AG09309 (cell line): ENCODE results near the gene NOP14.

ENCODE experiments used
- DNase-seq: peaks from one replicate; pipeline ENCODE4 v3.0.0-alpha.2; 2010; ENCODE audit warnings: low read depth
- H3K4me3 ChIP-seq: 2 replicates; pipeline ENCODE4 v1.5.1; 2011; ENCODE audit warnings: mild to moderate bottlenecking, low read depth, low read length, moderate library complexity; ENCODE audit not compliant: control insufficient read depth
- TF ChIP-seq, protein P1 (sequence below): IDR thresholded peaks from 2 replicates; pipeline ENCODE4 v1.5.1; 2011; ENCODE audit warnings: mild to moderate bottlenecking, low read depth, low read length, inconsistent platforms; ENCODE audit not compliant: insufficient read depth, control insufficient read depth; ENCODE audit errors: missing control alignments

Gene NOP14

DNA sequence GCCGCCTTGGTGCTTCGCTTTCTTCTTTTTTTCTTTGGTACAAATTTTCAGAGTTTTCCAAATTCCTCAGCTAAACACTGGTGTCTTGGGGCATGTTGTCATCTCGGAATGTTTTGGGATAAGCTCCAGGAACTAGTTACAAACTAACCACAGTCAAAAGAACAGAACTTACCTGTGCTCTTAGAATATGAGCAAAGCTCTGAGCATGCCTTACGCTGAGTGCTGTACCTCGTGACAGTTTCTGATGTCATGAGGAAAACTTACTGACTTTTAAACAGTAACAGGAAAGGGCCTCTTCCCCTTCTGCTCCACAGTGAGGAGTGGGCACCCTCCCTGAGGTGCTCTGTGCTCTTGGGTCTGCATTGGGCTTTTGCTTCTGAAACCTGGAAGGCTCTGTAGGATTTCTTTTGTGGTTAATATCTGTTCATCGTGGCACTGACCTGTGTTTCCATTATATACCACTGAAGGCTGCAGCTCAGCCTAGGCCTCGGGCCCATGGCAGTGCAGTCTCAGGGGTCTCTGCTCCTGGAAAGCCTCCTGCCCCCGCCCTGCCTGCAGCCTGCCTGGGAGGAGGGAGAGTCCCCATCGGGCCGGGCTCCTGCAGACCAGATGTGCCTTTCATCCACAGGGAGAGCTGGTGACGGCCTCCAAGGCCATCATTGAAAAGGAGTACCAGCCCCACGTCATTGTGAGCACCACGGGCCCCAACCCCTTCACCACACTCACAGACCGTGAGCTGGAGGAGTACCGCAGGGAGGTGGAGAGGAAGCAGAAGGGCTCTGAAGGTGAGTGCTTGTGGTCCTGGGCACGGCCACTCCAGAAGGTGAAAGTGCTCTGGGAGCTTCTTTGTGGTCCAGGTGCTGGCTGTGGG is 48.7 kb downstream of the NOP14 start:
- TF ChIP-seq, protein P1, sequence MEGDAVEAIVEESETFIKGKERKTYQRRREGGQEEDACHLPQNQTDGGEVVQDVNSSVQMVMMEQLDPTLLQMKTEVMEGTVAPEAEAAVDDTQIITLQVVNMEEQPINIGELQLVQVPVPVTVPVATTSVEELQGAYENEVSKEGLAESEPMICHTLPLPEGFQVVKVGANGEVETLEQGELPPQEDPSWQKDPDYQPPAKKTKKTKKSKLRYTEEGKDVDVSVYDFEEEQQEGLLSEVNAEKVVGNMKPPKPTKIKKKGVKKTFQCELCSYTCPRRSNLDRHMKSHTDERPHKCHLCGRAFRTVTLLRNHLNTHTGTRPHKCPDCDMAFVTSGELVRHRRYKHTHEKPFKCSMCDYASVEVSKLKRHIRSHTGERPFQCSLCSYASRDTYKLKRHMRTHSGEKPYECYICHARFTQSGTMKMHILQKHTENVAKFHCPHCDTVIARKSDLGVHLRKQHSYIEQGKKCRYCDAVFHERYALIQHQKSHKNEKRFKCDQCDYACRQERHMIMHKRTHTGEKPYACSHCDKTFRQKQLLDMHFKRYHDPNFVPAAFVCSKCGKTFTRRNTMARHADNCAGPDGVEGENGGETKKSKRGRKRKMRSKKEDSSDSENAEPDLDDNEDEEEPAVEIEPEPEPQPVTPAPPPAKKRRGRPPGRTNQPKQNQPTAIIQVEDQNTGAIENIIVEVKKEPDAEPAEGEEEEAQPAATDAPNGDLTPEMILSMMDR, result no peak
- no peak for DNase-seq
- no peak overlapping the region for H3K4me3 ChIP-seq

DNA sequence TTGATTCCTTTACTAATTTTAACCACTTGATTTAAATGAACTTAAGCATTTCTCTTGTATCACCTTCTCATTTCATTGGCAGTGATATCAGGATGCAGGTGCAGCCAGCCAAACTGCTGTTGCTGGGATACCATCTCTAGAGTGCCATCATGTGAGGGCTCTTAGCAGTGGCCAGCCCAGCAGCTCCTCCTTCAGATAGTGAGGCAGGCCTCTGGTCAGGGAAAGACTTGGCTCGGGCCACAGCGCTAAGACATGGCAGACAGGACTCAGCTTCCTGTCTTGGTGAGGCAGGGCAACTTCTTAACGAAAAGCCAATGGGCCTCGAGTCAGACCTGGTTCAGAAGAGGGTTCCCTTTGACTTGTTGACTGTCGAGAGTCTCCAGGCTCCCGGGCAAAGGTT is 50.0 kb downstream of the NOP14 start:
- DNase-seq, result no peak
- TF ChIP-seq, protein P1, result no peak
- no peak overlapping the region for H3K4me3 ChIP-seq

DNA sequence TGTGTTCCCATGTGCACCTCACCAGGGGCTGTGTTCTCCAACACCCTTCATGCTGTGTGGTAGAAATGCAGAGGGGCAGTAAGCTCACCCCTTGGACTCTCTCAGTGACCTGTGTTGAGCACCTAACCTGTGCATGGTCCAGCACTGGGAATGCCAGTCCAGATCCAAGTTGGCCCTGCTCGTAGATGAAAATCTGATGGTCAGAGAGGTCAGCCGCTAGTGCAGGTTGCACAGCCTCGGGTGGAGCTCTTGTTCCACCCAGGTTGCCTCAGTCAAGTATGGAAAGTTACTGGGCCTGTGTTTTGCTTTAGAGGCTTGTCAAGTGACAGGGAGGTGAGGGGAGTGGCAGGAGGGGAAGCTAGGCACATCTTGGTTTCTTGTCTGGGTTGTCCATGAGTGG is 51.3 kb downstream of the NOP14 start:
- no peak for DNase-seq
- TF ChIP-seq, protein P1, result no peak
- no peak overlapping the region for H3K4me3 ChIP-seq

DNA sequence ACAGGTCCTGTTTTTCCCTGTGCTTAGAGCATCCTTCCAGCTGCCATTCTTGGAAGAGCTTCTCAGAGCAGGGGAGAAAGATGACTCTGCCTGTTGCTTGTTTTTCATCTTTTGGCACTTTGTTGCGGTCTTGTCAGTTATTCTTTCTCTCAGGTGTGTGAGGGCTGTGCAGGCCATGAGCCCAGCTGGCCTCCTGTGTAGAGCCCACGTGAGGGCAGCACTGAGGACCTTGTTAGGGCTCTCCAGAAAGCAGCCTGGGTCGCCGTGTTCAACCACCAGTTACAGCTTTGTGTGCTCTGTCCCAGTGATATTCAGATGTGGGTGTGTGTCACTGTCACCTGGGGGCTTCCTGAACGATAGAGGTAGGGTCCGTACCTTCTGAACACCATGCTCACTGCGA is 52.8 kb downstream of the NOP14 start:
- no peak for DNase-seq
- TF ChIP-seq, protein P1, result no peak
- no peak overlapping the region for H3K4me3 ChIP-seq

DNA sequence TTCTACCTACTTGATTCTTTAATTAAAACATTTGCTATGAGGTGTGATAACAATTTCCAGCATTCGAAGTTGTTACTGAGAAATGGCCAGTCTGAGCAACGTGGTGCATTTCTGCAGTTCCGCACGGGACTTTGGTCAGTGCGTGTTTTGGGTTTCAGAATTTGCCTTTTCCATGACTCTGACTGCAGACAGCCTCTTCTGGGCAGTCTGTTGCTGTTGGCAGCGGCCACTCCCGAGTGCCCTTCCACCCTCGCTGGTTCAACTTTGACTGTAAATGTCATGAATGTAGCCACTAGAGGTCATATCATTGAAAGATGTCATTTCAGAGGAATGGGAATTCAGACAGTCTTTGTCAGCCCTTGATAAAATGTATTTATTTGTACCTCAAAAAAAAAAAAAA is 53.6 kb downstream of the NOP14 start:
- no peak for DNase-seq
- TF ChIP-seq, protein P1, result no peak
- no peak overlapping the region for H3K4me3 ChIP-seq

DNA sequence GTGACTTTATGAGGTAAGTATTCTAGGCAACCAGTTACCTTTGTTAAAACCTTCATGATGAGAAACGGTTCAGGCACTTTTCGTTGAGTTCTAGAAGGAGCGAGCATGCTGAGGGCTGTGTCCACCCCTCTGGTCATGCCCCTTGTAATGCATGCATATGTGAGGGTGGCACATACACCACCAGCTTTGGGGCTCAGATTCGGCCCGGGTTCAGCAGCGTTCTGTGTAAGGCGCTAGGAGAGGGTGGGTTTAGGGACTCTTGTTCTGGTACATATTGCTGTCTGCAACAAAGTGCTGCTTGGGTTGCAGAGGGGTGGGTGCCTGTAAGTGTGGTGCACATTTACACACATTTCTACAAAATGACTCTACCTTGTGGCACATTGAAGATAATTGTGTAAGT is 54.5 kb downstream of the NOP14 start:
- TF ChIP-seq, protein P1, result no peak
- no peak overlapping the region for H3K4me3 ChIP-seq
- no peak for DNase-seq
